HFFc6 (cell line): ENCODE measurements around the gene ZNF865. TPM values are rescaled to one million over a fixed set of nuclear protein-coding genes. Genes with fewer than 3 reads are reported as not detected.

Experiments
- DNase-seq: peaks from one replicate; pipeline ENCODE4 v3.0.0-alpha.2; 2018
- H3K27ac Mint-ChIP-seq: 2 replicates; pipeline ENCODE4 v1.8.0; 2020; ENCODE audit warnings: mild to moderate bottlenecking, mixed read lengths
- H3K27me3 Mint-ChIP-seq: 2 replicates; pipeline ENCODE4 v1.8.0; 2021; ENCODE audit warnings: mild to moderate bottlenecking, moderate library complexity, mixed read lengths; ENCODE audit not compliant: insufficient read depth
- H3K36me3 Mint-ChIP-seq: 2 replicates; pipeline ENCODE4 v1.8.0; 2021; ENCODE audit warnings: low read depth, mixed read lengths
- H3K4me1 Mint-ChIP-seq: 2 replicates; pipeline ENCODE4 v1.8.0; 2020; ENCODE audit warnings: low read depth, mixed read lengths
- H3K4me3 Mint-ChIP-seq: 2 replicates; pipeline ENCODE4 v1.8.0; 2020; ENCODE audit warnings: mild to moderate bottlenecking, moderate library complexity, mixed read lengths
- H3K9me3 Mint-ChIP-seq: 2 replicates; pipeline ENCODE4 v1.8.0; 2020; ENCODE audit warnings: mild to moderate bottlenecking, mixed read lengths
- CTCF ChIP-seq: fragments of 200-600 bp; sonication (generic); IDR thresholded peaks from 2 replicates; pipeline ENCODE4 v1.5.0; 2021; ENCODE audit warnings: antibody characterized with exemption, mild to moderate bottlenecking
- total RNA-seq, 6 experiments: library from RNA; stranded (reverse); fragmentation: NEBNext Ultra II Directional; extraction: Animal tissue kit (Norgen Biotek cat#: 25700); gene quantifications; 2 replicates in 1 of 6; 3 replicates in 5 of 6; pipeline ENCODE4 v1.2.3, GENCODE V29; 2021

Gene ZNF865
- total RNA-seq, 6 experiments from 2014 or later: 13.3 to 14.1 (median 13.8) TPM

GRCh38 chr19:55576746-55577145 lies 28.7 kb upstream of the ZNF865 start:
- DNase-seq: no peak
- Mint-ChIP-seq H3K4me3 (no peak overlapping the region), H3K27ac (no peak overlapping the region), H3K27me3 (peaks cover 4% of the 10 kb centered on the region), H3K36me3 (peaks cover 22% of the 10 kb centered on the region), H3K4me1 (peaks cover 9% of the 10 kb centered on the region), H3K9me3 (no peaks in the 10 kb centered on the region)
- no peak for TF ChIP-seq CTCF

- no peak for TF ChIP-seq CTCF
- no peak overlapping the region for H3K27ac Mint-ChIP-seq
- no peak overlapping the region for H3K4me3 Mint-ChIP-seq
- H3K9me3 Mint-ChIP-seq: no peaks in the 10 kb centered on the region
- peaks cover 14% of the 10 kb centered on the region for H3K4me1 Mint-ChIP-seq
- peaks cover 4% of the 10 kb centered on the region for H3K27me3 Mint-ChIP-seq
- no peak for DNase-seq
- H3K36me3 Mint-ChIP-seq: peaks cover 22% of the 10 kb centered on the region
Measured at GRCh38 chr19:55578031-55578760, 27.3 kb upstream of the ZNF865 start.

- no peak for DNase-seq
- Mint-ChIP-seq H3K4me1 (peaks cover 14% of the 10 kb centered on the region), H3K9me3 (no peaks in the 10 kb centered on the region), H3K27ac (peak overlapping the region; percentile 85), H3K27me3 (peaks cover 4% of the 10 kb centered on the region), H3K36me3 (peaks cover 22% of the 10 kb centered on the region), H3K4me3 (peak overlapping the region; percentile 95)
- TF ChIP-seq CTCF: no peak
Measured at GRCh38 chr19:55578761-55579747, 26.4 kb upstream of the ZNF865 start.

- H3K4me1 Mint-ChIP-seq: peaks cover 14% of the 10 kb centered on the region
- H3K9me3 Mint-ChIP-seq: no peaks in the 10 kb centered on the region
- no peak for DNase-seq
- H3K27ac Mint-ChIP-seq: peak overlapping the region; percentile 85
- peaks cover 22% of the 10 kb centered on the region for H3K36me3 Mint-ChIP-seq
- TF ChIP-seq CTCF: no peak
- H3K27me3 Mint-ChIP-seq: peaks cover 6% of the 10 kb centered on the region
- peak overlapping the region; percentile 95 for H3K4me3 Mint-ChIP-seq
Measured at GRCh38 chr19:55579766-55580621, 25.5 kb upstream of the ZNF865 start.

GRCh38 chr19:55580628-55581144 lies 24.8 kb upstream of the ZNF865 start, which contains the start of gene ZNF579:
ZNF579 (minus strand) TSS chr19:55580848; CDS start chr19:55579639, 1,209 bp downstream.
- Mint-ChIP-seq H3K36me3 (peaks cover 22% of the 10 kb centered on the region), H3K27ac (peak within 1 kb of the TSS; percentile 85), H3K9me3 (no peaks in the 10 kb centered on the region), H3K27me3 (peaks cover 4% of the 10 kb centered on the region), H3K4me1 (peaks cover 21% of the 10 kb centered on the region), H3K4me3 (peak within 1 kb of the TSS; percentile 95)
- peak; percentile 77 for DNase-seq
- TF ChIP-seq CTCF: no peak
